HG03439 (cell line): ENCODE results near the gene RANBP17.

Experiments used
- ATAC-seq: cut with Tn5 transposase; IDR thresholded peaks from one replicate; pipeline ENCODE4 v1.9.1; 2021; ENCODE audit warnings: mild to moderate bottlenecking, moderate library complexity; ENCODE audit not compliant: unreplicated experiment

The RANBP17 gene

GRCh38 chr5:171312129-171312974 is 450.5 kb downstream of the RANBP17 start:
- ATAC-seq = no peak

- ATAC-seq = no peak
These were observed 451.8 kb downstream of the RANBP17 start for GRCh38 chr5:171313481-171314206.

- no peak for ATAC-seq
These were observed 453.0 kb downstream of the RANBP17 start for GRCh38 chr5:171314728-171315385.

- ATAC-seq = no peak
These were observed 453.6 kb downstream of the RANBP17 start for GRCh38 chr5:171315386-171315891.

DNA sequence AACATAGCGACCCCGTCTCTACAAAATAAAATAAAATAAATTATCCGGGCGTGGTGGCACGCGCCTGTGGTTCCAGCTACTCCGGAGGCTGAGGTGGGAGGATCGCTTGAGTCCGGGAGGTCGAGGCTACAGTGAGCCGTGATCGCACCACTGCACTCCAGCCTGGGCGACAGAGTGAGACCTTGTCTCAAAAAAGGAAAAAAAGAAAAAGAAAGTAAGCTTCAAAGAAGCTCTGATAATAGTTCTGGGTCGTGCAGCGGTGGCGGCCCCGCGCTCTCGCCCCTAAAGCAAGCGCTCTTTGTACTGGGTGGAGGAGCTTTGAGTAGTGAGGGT is 454.1 kb downstream of the RANBP17 start:
- ATAC-seq = no peak

DNA sequence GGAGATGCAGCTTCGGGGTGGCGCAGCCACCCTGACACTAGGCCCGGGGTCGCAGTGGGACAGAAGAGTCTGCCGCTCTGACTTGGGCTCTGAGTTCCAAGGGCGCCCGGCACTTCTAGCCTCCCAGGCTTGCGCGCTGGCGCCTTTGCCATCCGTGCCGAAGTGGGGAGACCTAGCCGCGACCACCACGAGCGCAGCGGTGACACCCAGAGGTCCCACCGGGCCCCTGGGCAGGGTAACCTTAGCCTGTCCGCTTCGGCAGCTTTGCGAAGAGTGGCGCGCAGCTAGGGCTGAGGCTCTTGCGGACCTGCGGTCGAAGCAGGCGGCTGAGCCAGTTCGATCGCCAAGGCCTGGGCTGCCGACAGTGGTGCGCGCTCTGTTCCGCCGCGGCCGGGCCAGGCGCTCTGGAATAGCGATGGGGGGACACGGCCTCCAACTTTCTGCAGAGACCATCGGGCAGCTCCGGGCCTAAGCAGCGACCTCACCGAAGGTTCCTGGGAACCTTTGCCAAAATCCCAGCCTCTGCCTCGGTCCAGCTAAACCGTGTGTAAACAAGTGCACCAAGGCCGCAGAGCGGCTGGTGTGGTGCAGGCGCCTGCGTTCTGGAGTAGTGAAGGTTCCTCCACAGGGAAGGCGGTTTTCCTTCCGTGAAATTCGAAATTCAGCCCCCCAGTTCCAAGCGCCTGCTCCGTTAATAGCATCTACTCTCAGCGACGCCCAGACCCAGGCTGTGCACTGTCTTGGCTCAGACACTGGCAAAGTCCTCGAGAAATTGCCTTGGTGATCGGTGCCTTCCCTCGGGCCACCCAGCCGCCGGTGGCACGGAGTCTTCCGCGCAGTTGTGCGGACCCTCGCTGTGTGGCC is 454.7 kb downstream of the RANBP17 start:
- ATAC-seq = no peak

- no peak for ATAC-seq
These were observed 455.4 kb downstream of the RANBP17 start for GRCh38 chr5:171317230-171317629.

GRCh38 chr5:171318026-171318425 is 456.2 kb downstream of the RANBP17 start:
- no peak for ATAC-seq

DNA sequence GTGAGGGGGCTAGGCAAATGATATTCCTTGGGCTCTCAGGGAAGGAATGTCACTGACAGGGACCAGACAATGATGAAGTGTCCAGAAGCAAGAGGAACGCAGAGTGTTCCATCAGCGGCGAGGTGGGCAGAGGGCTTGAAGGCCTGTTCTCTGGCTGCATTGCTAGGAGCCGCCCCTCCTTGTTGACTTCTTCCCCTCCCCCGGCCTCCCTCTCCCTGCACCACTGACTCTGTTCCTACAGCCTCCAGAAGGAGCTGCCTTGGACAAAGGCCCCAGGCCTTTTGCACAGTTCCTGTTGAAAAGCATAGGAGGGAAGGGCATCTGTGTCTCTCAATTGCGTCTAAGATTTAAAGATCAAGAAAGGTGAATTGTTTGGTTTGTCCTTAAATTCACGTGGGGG is 459.6 kb downstream of the RANBP17 start:
- no peak for ATAC-seq

DNA sequence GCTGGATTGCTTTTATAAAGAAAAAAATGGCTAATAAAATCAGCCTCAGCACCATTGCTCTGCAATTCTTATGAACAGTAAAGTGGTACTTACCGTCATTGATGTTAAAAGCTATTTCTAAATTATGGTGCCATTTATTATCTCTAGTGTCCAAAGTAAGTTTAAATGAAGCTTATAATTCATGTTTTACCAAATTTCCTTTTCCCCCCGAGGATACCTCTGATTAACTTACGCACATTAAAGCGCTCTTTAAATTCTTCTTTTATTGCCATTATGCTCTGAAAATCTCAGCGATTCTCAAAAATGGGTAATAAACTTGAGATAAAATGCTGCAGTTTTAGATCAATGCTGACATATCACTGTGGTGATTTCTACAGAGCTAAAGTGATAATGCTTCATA is 460.7 kb downstream of the RANBP17 start:
- ATAC-seq = no peak

GRCh38 chr5:171323007-171323406 is 461.2 kb downstream of the RANBP17 start:
- no peak for ATAC-seq

GRCh38 chr5:171323806-171324632 is 462.2 kb downstream of the RANBP17 start:
- no peak for ATAC-seq

DNA sequence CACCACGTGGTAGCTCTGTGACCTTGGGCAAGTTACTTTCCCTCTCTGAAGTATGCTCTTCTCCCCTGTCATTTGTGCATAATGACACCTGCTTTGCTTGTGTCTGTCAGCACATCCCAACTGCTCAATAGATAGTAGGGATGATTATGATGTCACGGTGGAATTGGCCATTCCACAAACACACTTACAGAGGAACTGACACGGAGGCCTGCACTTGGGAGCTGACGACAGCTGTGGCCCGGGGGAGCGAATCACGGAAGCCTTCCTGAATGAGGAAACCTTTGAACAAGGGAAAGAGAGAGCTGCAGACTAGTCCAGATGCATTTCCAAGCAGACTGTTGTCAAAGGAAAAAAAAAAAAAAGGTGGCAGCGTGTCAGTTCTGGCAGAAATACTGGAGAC is 468.2 kb downstream of the RANBP17 start:
- ATAC-seq = no peak

GRCh38 chr5:171335616-171336015 is 473.8 kb downstream of the RANBP17 start:
- ATAC-seq = no peak

- ATAC-seq = no peak
These were observed 474.8 kb downstream of the RANBP17 start for GRCh38 chr5:171336521-171337209.

- no peak for ATAC-seq
These were observed 475.4 kb downstream of the RANBP17 start for GRCh38 chr5:171337210-171337569.

- ATAC-seq = no peak
These were observed 478.2 kb downstream of the RANBP17 start for GRCh38 chr5:171340042-171340441.

GRCh38 chr5:171340491-171340890 is 478.7 kb downstream of the RANBP17 start:
- no peak for ATAC-seq

- no peak for ATAC-seq
These were observed 480.7 kb downstream of the RANBP17 start for GRCh38 chr5:171342362-171343111.
